Measurements from ENCODE around the gene INS. TPM values are rescaled to one million over a fixed set of nuclear protein-coding genes. Genes with fewer than 3 reads are reported as not detected.

The INS gene
- polyA plus RNA-seq, 3 donors, result not detected

DNA sequence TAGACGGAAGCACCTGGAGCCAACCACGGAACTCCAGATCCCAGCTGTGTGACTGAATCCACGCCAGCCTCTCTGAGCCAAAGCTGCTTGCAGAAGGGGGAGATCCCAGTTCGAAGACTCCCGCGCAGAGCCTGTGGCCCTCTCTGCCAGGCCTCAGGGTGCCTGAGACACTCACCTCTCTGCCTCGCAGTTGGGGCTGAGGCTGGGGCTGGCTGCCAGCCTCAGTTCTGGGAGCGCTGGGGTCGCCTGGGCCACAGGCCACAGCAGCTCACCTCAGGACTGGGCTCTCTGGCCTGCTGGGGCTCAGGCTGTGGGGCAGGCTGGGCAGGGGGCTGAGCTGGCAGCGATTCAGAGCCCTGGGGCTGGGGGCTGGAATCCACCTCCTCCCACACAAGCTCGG lies 13.6 kb downstream of the INS start:
- no peak for DNase-seq

DNA sequence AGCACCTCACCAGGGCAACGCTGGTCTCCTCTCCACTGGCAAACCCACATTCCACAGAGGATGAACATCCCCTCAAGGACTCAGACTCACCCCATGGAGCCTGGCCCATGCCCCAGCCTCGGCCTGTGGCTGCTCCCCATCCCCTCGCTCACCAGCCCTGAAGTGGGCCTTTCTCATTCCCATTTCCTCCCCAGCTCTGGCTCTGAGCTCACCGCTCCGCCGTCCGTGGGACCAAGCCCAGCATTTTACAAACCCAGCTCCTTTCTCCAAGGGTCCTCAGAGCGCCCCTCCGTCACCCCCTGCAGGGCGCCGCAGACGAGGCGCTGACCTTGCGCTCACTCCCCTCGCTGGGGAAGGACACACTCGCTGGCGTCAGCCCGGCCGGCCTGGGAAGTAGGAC lies 15.0 kb downstream of the INS start:
- DNase-seq, result no peak

DNA sequence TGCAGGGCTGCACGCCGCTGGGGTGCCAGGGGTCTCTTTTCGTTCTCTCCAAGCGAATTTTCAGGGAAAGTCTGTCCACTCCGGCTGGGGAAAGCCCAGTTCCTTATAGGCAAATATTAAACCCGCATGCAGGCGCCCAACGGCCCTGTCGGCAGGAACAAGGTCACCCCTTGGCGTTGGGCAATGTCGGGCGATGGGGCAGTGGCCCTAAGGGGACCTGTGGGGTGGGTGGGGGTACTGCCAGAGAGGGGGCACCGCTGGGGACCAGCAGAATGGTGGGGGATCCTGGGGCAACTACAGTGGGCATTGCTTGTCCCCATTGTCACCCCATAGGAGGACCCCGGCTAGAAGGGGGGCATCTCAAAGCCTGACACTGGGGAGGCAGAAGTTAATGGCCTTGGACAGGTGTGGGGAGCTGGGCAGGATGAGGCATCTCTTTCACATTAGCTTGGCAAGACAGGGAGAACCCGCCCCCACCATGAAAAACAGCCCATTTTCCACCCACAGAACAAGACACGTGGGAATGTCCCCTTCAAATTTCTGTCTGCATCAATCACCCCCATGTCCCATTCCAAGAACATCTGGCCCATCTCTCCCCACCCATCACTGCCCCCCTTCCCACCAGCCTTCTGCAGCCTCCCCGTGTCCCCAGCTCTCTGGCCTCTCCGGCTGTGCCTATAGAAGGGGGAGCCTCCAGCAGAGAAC lies 16.3 kb downstream of the INS start:
- no peak for DNase-seq

DNA sequence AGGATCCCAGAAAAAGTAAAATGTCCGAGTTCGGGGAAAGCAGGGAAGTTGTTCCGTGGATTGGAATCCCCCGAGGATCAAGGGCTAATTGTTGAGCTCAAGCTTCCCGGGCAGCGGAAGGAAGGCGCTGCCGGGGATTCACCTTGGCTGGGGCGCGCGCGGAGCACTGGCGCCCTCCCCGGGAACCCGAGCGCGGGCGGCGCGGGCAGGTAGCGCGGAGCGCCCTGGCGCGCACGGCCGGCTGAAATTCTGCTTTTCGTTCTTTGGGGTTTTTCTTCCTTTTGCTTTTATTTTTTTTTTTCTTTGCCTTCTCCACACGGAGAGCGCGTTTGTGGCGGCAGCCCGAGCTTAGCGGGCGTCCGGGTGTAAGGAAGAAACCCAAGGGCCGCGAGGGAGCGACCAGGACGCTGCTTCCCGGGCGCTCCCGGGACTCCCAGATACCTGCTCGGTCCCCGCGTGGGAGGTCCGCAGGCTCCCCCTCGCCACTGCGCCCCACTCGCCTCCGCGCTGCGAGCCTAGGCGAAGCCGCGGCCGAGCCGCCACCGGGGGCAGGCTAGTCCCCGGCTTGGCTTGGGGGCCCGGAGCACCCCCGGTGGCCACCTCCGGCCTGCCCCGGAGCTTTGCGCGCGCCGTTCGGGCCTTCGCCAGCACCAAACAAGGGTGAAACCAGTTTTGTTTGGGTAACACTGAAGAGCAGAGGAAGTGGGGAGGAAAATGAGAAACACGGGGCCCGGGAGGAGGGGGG lies 17.0 kb downstream of the INS start:
- no peak for DNase-seq

DNA sequence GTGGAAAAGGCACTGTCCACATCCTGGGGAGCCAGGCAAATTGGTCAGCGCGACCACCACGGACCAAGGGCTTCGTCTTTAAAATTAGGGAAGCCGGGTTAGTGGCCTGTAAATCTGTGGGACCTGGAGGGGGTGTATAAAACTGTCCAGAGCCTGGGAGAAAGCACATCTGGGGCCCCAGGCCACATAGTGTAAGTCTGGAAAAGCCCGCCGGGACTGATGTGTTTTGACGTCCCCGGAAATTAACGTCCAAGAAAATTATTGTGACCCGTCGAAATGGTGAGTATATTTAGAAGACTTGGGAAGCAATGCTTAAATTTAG lies 17.6 kb downstream of the INS start:
- DNase-seq, result no peak

DNA sequence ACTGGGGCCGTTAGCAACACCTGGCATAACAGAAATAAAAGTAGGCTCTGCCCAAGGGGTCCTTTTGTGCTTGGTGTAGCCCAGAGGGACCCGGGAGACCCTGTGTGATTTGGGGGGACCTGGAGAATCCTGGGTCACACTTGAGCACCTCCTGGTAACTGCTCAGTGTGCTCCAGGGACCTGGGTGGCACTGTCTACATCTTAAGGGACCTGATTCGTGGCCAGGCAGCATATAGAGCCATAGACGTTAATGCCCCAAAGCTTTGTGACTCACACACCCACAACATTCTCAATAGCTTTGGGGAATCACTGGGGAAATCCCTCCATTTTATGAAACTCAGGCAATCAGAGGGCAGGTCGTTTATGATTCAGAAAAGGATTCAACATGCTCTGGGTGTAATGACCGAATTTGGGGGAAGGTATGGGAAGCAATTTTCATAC lies 18.2 kb downstream of the INS start:
- DNase-seq, result no peak

DNA sequence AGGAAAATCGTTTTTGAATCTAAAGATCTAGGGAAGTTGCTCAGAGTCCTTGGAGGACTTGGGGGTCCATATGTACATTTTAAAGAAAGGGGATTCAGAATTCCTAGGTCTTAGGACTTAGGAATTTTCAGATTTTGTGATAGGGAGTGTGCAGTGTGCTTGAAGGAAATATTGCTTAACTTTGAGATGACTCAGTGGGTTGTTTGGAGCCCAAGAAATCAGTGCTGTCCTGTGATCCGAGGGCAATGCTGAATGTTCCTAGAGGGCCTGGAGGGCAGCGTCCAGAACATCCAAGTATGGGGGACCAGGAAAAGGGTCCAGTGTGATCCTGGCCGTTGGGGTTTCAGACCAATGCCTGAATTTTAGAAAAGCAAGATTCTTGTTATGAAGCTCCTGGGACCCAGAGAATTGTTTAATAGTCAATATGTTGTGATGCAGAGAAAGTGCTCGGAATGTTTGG lies 18.7 kb downstream of the INS start:
- no peak for DNase-seq

DNA sequence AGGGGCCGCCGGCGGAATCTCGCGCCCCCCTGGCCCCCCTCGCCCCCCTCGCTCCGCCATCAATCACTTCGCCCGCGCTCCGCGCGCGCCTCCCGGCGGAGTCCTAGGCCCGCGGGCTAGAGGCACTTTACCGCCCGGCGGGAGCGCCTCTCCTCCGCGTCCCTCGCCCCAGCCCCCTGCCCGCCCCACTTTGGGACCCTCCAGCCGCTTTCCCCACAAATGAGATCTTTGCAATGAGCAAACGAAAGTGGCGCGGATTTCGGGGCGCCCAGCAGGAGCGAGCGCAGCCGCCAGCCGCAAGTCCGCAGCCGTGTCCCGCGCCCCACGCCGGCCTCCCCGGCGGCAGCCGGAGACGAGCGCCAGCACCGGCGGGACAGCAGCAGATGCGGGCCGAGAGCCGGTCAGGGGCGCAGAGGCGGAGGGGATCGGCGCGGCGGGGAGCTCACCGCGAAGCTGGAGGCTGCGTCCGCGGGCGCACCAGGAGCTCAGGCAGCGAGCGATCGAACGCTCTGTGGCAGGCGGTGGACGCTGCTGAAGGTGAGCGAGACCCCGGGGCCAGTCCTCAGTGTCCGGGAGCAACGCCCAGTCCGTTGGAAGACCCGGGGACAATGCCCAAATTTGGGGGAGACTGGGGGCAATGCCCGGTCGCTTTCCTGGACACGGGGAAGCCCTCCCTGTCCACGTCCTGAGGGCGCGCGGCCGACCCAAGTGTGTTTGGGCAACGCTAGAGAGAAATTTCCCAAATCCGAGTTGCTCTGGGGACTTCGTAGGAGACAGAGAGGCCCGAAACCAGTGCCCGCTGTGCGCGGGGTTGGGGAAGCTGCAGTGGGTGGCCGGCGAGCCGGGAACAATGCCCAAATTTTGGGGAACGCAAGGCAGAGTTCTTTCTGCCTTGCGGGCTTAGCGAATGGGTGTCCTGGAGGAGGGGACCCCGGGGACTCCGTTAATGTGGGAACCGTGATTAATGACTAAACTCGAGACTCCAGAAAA lies 20.3 kb downstream of the INS start:
- no peak for DNase-seq

DNA sequence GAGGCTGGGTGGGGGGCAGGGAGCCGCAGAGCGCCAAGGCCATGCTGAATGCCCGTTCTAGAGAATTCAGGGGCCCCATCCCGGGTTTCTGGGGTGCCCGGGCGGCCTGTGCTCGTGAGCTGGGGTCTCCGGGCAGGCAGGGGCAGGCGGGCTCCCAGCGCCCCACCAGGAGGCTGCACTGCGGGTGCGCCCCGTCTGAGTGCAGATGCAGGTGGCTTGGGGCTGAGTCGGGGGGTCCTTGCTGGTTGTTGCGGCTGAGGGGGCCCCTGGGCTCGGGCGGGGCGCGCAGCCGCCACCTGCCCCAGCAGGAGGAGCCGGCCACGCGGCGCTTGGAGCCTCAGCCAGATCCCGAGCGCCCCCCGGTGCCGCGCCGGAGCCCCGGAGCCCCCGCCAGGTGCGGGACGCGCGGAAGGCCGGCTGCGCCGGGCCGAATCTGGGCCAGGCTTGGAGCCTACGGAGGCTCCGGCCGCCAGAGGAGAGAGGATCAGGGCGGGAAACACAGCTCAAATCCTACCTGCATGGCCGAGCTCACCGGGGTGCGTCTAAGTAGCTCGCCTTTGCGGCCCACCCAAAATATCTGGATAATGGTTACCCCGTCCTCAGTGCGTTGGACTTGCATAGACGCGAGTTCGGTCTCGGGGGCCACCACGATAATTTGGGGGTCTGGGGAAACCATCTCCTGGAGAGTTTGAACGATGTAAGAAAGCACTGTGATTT lies 21.2 kb downstream of the INS start:
- DNase-seq, result no peak

DNA sequence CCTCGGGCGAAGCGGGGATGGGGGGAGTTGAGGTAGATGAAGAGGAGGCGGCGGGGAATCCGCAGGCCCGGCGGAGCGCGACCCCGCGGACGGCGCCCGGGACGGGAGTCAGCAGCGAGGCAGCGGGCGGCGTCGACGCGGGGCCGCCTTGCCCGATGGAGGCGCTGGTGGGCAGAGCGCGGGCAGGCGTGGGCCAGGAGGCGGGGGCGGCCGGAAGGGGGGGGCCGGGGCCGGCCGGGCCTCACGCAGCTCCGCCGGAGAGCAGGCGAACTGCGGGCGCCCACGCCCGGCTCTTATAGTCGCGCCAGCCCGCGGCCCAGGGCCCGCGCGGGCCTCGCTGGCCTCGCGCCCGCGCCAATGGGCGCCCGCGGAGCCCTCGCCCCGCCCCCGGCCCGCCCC lies 21.9 kb downstream of the INS start, which contains the start of gene IGF2:
TSS of gene IGF2 (minus strand) at position 267 of the 399 bp plus-strand sequence. CDS start 3,866 bp downstream, outside the sequence.
- DNase-seq, result no peak

DNA sequence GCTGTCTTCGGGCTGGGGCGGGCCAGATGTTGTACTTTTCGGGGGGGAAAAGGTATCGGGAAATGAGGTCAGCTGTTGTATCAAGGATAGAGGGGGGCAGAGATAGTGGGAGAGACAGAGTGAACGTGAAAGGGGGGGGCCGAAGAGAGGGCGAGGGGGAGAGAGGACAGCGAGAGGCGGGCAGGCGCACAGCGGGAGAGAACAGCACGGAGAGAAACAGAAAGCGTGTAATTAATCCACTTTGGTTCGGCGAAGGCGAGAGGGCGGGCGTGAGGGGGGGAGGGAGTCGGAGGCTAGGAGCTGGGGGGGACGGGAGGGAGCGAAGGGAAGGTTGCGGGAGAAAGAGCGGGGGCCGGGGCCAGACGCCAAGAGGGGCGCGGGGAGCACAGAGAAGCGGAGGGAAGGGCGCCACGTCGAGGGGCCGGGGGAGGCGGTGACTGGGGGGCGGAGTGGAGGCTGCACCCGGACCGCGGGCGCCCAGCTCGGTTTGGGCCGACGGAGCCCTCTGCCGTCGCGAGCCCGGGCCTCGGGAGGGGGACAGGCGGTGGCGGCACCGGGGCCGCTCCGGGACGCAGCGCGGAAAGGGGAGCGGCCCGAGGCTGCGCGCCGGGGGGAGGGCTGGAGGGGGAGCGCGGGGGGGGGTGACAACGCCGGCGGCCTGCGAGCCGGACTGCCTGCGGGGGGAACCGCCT lies 22.4 kb downstream of the INS start:
- no peak for DNase-seq

DNA sequence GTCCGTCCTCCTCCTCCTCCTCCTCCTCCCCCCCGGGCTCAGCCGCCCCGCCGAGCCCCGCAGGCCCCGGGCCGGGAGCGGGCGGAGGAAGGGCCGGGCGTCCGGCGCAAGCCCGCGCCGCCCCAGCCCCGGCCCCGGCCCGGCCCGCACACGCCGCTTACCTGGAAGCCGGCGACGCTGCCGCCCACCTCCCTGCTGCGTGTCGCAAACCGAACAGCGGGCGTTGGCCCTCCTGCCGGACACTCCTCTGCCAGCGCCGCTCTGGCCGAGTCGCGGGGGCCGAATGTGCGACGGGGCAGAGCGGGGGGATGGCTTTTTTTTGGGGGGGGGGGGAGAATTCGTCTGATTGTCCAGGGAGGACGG lies 23.0 kb downstream of the INS start:
- no peak for DNase-seq

DNA sequence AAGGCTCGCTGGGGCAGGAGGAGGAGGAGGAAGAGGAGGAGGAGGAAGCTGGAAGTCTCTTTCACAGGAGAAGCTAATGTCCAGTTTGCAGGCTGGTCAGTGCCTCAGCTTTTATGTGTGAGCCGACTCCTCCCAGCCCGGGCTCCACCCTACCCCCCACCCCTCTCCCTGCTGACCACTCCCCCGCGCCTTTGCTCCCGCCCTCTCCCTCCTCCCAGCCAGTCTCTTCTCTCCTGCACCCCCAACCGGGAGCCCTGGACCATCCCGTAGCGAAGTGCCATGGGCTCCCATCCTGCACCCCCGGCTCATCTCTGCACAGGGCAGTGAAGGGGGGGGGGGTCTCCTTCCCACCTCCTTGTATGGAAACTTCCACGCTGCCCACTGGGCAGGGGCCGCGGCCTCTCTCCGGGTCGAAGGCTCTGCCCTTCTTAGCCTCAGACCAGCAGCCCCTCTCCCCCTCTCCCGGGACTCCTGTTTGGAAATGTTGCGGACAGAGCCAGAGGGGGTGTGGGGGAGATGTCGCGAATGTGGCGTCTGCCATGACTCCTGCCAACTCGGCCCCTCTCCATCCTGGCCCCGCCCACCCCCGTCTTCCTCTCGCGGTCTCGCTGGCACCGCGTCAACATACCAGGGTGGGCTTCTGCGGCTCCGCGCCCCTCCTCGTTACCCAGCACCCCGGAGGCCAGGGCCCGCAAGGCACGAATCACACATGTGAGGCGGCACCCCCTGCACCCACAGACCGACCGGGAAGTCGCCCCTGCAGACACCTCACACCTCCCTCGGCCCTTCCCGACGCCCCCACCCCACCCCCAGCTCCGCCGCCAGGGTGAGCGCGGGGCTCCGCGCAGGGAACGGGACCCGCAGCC lies 23.6 kb downstream of the INS start:
- peak; percentile 88 for DNase-seq

DNA sequence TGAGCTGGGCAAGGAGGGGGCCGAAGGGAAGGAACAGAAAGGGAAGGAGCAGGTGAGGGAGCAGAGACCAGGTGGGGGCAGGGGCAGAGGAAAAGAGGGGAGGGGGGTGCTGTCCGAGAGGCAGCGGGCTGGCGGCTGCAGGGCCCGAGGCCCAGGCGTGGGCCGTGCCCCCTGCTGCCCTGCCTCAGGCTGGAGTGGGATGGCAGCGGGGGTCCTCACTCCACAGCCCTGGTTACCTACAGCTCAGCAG lies 24.1 kb downstream of the INS start:
- DNase-seq, result no peak

DNA sequence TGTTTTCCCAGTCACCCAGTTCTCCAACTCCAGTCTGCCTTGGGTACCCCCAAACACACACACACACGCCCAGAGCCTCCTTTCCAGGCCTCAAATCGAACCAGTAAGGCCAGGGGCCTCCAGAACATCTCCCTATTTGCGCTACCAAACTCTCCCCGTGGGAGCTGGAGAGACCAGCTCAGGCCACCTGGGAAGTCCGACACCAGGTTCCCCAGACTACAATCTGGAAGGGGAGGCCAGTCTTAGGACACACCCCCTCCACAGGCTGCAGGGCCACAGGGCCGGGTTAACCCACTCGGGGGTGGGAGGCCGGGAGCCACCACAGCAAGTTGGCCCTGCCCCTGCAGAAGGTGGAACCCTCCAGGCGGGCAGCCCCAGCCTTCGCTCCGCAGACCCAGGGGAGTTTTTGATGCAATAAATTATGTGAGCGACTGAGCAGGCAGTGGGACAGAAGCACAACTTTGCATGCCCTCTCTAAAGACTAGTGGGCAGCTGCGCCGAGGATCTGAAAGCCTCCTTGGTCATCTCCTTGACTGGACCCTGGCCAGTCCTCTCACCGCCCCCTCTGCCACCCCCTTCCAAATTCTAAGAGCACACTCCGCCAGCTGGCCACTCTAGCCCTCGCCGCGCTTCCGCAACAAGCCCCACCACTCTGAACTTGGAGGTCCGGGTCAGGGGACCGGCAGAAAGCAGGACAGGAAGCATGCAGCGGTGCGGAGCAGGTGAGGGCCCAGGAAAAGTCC lies 24.6 kb downstream of the INS start:
- DNase-seq, result no peak

DNA sequence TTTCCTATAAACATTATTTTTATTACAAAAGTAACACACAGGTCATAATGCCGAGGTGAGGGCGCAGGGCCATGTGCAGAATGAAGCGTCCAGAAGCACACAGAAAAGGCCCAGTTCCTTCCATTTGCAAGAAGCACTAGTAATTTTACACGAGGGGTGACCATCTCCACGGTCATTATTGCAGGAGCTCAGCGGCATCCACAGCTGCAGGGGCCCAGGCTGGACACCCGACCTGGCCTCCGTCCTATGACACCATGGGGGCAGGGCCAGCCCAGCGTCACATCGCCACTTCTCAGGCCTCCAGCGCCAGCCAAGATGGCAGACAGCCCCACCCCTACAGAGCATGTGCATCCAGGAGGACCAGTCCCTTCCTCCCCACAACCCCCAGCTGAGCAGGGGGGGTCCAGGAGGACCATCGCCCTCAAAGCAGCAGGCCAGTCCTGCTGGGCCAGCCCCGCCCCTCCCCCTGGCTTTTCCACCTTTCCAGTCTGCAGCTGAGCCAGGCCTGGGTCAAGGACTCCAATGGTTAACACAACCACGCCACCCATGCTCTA lies 25.3 kb downstream of the INS start:
- DNase-seq, result no peak

DNA sequence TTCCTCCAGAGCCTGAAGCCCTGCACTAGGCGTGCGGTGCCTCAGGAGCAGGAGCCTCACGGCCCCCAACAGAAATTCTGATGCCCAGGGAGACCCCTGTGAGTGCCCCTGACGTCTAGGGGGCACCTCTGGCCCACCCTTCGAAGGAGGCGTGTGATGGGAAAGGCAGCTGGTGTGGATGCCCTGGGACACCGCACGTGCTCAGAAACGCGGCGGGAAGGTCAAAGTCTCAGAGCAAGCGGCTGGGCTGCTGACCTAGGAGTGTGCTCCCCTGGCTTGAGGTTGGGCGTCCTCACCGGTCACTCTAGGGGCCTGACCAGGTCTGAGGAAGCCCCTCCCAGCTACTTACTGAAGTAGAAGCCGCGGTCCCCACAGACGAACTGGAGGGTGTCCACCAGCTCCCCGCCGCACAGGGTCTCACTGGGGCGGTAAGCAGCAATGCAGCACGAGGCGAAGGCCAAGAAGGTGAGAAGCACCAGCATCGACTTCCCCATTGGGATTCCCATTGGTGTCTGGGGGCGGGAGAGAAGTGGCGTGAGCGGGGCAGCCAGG lies 25.9 kb downstream of the INS start:
- DNase-seq, result no peak

DNA sequence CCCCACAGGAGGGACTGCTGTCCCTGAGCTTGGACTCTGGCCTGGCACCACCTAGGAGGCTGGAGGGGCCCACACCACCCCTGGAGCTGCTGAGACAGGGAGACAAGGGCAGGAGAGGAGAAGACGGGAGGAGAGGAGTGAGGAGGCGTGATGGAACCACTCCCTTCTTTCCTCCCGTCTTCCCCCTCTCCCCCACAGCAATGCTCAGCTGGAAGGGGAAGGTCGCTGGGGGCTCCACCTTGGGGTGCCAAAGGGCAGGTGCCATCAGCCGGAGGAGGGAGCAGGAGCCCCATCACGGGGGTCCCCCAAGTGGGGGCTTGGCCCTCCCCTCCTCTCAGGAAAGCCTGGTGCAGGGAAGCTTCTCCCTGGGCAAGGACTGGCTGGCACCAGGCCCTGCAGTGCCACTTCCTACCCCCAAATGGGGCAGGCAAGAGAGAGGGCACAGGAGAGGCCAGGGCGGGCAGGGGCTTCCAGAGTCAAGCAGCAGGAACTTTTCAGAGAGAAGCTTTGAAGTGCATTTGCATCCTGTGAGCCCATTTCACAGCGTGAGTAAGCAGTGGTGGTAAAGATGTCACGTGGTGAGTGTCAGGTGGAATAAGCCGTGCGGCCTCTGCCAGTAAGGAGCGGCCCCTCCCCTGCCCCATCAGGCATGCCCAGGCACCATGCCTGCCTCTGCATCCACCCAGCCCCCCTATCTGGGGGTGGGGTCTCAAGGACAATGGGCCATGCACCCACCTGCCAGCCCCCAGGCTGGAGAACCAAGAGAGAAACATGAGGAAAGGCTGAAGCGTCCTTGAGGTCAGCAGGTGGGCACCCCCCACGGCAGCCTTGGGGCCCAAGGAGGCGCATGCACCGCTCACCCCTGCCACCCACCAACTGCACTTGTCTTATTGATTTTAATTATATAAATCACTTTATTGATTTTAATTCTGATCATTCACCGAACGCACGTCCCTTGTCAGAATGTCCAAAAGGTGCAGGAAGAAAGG lies 26.7 kb downstream of the INS start:
- DNase-seq, result no peak
